HG03045 (cell line): Measurements from ENCODE around the gene ACOXL.

Experiments
- ATAC-seq: cut with Tn5 transposase; IDR thresholded peaks from one replicate; pipeline ENCODE4 v1.9.1; 2021; ENCODE audit warnings: mild to moderate bottlenecking, moderate library complexity; ENCODE audit not compliant: unreplicated experiment

Gene ACOXL

GRCh38 chr2:110790907-110791306 is 58.5 kb downstream of the ACOXL start:
- ATAC-seq, result no peak

GRCh38 chr2:110791435-110791834 is 59.1 kb downstream of the ACOXL start:
- ATAC-seq, result no peak

GRCh38 chr2:110793034-110793433 is 60.7 kb downstream of the ACOXL start:
- ATAC-seq, result no peak

GRCh38 chr2:110794390-110794789 is 62.0 kb downstream of the ACOXL start:
- no peak for ATAC-seq

- no peak for ATAC-seq
Observed at GRCh38 chr2:110794951-110795350, 62.6 kb downstream of the ACOXL start.

- no peak for ATAC-seq
Observed at GRCh38 chr2:110796716-110797301, 64.4 kb downstream of the ACOXL start.

- no peak for ATAC-seq
Observed at GRCh38 chr2:110799376-110799775, 67.0 kb downstream of the ACOXL start.

- no peak for ATAC-seq
Observed at GRCh38 chr2:110800611-110801402, 68.4 kb downstream of the ACOXL start.

- ATAC-seq, result no peak
Observed at GRCh38 chr2:110802208-110802932, 70.0 kb downstream of the ACOXL start.

- ATAC-seq, result no peak
Observed at GRCh38 chr2:110804433-110804832, 72.1 kb downstream of the ACOXL start.

GRCh38 chr2:110804915-110805314 is 72.5 kb downstream of the ACOXL start:
- ATAC-seq, result peak; percentile 59

- ATAC-seq, result no peak
Observed at GRCh38 chr2:110805894-110806452, 73.6 kb downstream of the ACOXL start.

GRCh38 chr2:110807522-110807921 is 75.1 kb downstream of the ACOXL start:
- no peak for ATAC-seq

- ATAC-seq, result no peak
Observed at GRCh38 chr2:110810404-110810803, 78.0 kb downstream of the ACOXL start.

GRCh38 chr2:110812726-110813645 is 80.6 kb downstream of the ACOXL start:
- ATAC-seq, result no peak

GRCh38 chr2:110813896-110814295 is 81.5 kb downstream of the ACOXL start:
- ATAC-seq, result no peak

- ATAC-seq, result no peak
Observed at GRCh38 chr2:110815938-110816337, 83.6 kb downstream of the ACOXL start.

- ATAC-seq, result no peak
Observed at GRCh38 chr2:110816404-110817365, 84.3 kb downstream of the ACOXL start.

- no peak for ATAC-seq
Observed at GRCh38 chr2:110818767-110819481, 86.6 kb downstream of the ACOXL start.
